Endodermal cell (in vitro differentiated cells): Measurements from ENCODE around the gene SMARCA1. TPM values are rescaled to one million over a fixed set of nuclear protein-coding genes. Genes with fewer than 3 reads are reported as not detected.

Experiments
- DNase-seq: peaks from one replicate; pipeline ENCODE4 v3.0.0-alpha.2; 2017
- H3K27ac ChIP-seq: 2 replicates; pipeline ENCODE4 v1.5.1; 2013; ENCODE audit warnings: mild to moderate bottlenecking, low read depth, low read length, moderate library complexity
- H3K27me3 ChIP-seq: 2 replicates; pipeline ENCODE4 v1.6.1; 2013; ENCODE audit warnings: mild to moderate bottlenecking, low read length, moderate library complexity; ENCODE audit not compliant: insufficient read depth, control insufficient read depth, poor library complexity, severe bottlenecking
- H3K36me3 ChIP-seq: 2 replicates; pipeline ENCODE4 v1.7.0; 2013; ENCODE audit warnings: mild to moderate bottlenecking, low read length, moderate library complexity; ENCODE audit not compliant: control insufficient read depth, insufficient read depth
- H3K4me1 ChIP-seq: one replicate; pipeline ENCODE4 v1.7.0; 2013; ENCODE audit warnings: low read length; ENCODE audit not compliant: control insufficient read depth, insufficient read depth
- H3K4me3 ChIP-seq: 2 replicates; pipeline ENCODE4 v1.5.1; 2013; ENCODE audit warnings: mild to moderate bottlenecking, low read length, moderate library complexity
- H3K9ac ChIP-seq: 2 replicates; pipeline ENCODE4 v1.6.1; 2013; ENCODE audit warnings: mild to moderate bottlenecking, low read length, moderate library complexity; ENCODE audit not compliant: poor library complexity, severe bottlenecking; ENCODE audit errors: extremely low read depth
- H3K9me3 ChIP-seq: 2 replicates; pipeline ENCODE4 v1.6.1; 2013; ENCODE audit warnings: mild to moderate bottlenecking, low read length, moderate library complexity; ENCODE audit not compliant: control insufficient read depth
- H3K27ac Mint-ChIP-seq: 2 replicates; pipeline ENCODE4 v1.8.0; 2020; ENCODE audit warnings: mixed read lengths
- H3K27me3 Mint-ChIP-seq: 2 replicates; pipeline ENCODE4 v1.8.0; 2021; ENCODE audit warnings: mild to moderate bottlenecking, mixed read lengths; ENCODE audit not compliant: insufficient read depth
- H3K36me3 Mint-ChIP-seq: 2 replicates; pipeline ENCODE4 v1.8.0; 2020; ENCODE audit warnings: low read depth, mixed read lengths
- H3K4me1 Mint-ChIP-seq: 2 replicates; pipeline ENCODE4 v1.8.0; 2020; ENCODE audit warnings: mixed read lengths
- H3K4me3 Mint-ChIP-seq: 2 replicates; pipeline ENCODE4 v1.8.0; 2020; ENCODE audit warnings: mild to moderate bottlenecking, moderate library complexity, mixed read lengths
- H3K9me3 Mint-ChIP-seq: 2 replicates; pipeline ENCODE4 v1.8.0; 2020; ENCODE audit warnings: mild to moderate bottlenecking, mixed read lengths
- WGBS, 2 experiments: methylation state at CpG; one replicate each; pipeline versions ENCODE4 v1.1.5 to v1.1.7; 2013; ENCODE audit warnings: missing lambda C conversion rate in 2 of 2, mixed read lengths in 1 of 2; ENCODE audit not compliant: insufficient coverage in 1 of 2, insufficient read length in 1 of 2; 5-methylcytosine and 5-hydroxymethylcytosine counted together
- total RNA-seq, 2 donors: library from RNA; stranded (reverse); fragmentation: NEBNext Ultra II Directional in 1 of 2; extraction: Animal tissue kit (Norgen Biotek cat#: 25700) in 1 of 2; gene quantifications; 2 replicates in 1 of 2; 3 replicates in 1 of 2; pipeline ENCODE4 v1.2.1, GENCODE V29; 2021
- TF ChIP-seq, protein P1 (sequence below): fragments of 200-600 bp; sonication (generic); conservative IDR thresholded peaks from 2 replicates; pipeline ENCODE4 v1.5.0; 2021; ENCODE audit warnings: antibody characterized with exemption, mild to moderate bottlenecking

SMARCA1 gene
- total RNA-seq, 2 donors from 2014 or later, result 83.3 to 146 TPM

DNA sequence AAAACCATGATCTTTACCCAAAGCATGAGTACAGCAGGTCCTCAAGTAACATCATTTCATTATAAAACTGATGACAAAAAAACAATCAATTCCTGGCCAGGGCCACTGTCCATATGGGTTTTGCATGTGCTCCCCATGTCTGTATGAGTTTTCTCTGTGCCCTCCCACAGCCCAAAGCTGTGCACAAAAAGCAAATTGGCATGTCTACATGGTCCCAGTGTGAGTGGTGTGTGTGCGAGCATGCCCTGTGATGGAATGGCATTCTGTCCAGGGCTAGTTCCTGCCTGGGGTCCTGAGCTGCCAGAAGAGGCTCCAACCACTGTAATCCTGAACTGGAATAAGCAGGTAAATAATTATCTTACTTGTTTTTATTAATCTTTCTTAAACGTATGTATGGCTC lies 28.4 kb downstream of the SMARCA1 start:
- no peak overlapping the region for H3K4me3 ChIP-seq
- DNase-seq, result no peak
- no peaks in the 10 kb centered on the region for H3K27me3 Mint-ChIP-seq

DNA sequence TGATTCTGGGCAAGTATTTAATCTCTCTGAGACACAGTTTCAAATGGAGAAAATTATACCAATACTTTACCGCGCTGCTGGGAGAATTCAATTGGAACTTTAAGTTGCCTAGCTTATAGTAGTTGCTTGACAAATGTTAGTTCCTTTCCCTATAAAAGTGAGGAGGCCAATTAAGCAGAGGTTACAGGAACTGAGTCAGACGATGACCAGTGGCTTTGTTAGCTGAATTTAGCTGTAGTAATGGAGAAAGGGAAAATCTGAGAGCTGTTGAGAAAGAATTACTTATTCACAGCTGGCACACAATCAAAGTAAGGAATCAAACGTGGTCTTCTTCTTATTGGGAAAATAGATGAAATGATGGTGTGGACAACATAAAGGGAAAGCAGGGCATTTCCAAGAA lies 29.6 kb downstream of the SMARCA1 start:
- Histone ChIP-seq H3K9me3 (no peaks in the 10 kb centered on the region), H3K4me1 (no peaks in the 10 kb centered on the region), H3K27ac (no peak overlapping the region), H3K27me3 (no peaks in the 10 kb centered on the region), H3K9ac (no peak overlapping the region), H3K4me3 (no peak overlapping the region), H3K36me3 (peaks cover 68% of the 10 kb centered on the region)
- WGBS, 2 experiments, result 94 to 100% methylated on average over 1 to 4 of the region's 4 CpGs
- H3K4me1 Mint-ChIP-seq, result no peaks in the 10 kb centered on the region
- TF ChIP-seq, protein P1, sequence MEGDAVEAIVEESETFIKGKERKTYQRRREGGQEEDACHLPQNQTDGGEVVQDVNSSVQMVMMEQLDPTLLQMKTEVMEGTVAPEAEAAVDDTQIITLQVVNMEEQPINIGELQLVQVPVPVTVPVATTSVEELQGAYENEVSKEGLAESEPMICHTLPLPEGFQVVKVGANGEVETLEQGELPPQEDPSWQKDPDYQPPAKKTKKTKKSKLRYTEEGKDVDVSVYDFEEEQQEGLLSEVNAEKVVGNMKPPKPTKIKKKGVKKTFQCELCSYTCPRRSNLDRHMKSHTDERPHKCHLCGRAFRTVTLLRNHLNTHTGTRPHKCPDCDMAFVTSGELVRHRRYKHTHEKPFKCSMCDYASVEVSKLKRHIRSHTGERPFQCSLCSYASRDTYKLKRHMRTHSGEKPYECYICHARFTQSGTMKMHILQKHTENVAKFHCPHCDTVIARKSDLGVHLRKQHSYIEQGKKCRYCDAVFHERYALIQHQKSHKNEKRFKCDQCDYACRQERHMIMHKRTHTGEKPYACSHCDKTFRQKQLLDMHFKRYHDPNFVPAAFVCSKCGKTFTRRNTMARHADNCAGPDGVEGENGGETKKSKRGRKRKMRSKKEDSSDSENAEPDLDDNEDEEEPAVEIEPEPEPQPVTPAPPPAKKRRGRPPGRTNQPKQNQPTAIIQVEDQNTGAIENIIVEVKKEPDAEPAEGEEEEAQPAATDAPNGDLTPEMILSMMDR, result no peak
- H3K27ac Mint-ChIP-seq, result no peak overlapping the region
- DNase-seq, result no peak
- no peaks in the 10 kb centered on the region for H3K9me3 Mint-ChIP-seq
- no peaks in the 10 kb centered on the region for H3K27me3 Mint-ChIP-seq
- peaks cover 74% of the 10 kb centered on the region for H3K36me3 Mint-ChIP-seq
- H3K4me3 Mint-ChIP-seq, result no peak overlapping the region

More for the DNA sequence above, 28.4 kb downstream of the SMARCA1 start:
- TF ChIP-seq, protein P1, result no peak
- Mint-ChIP-seq H3K9me3 (no peaks in the 10 kb centered on the region), H3K36me3 (peaks cover 74% of the 10 kb centered on the region), H3K27ac (no peak overlapping the region), H3K4me1 (no peaks in the 10 kb centered on the region), H3K4me3 (no peak overlapping the region)
- no peaks in the 10 kb centered on the region for H3K9me3 ChIP-seq
- no peak overlapping the region for H3K9ac ChIP-seq
- H3K4me1 ChIP-seq, result no peaks in the 10 kb centered on the region
- whole genome bisulfite sequencing, 2 experiments, result 100% methylated on average over 1 of the region's 2 CpGs; no CpG with 5 or more reads in 1 of the 2 experiments
- H3K27me3 ChIP-seq, result no peaks in the 10 kb centered on the region
- no peak overlapping the region for H3K27ac ChIP-seq
- H3K36me3 ChIP-seq, result peaks cover 69% of the 10 kb centered on the region

DNA sequence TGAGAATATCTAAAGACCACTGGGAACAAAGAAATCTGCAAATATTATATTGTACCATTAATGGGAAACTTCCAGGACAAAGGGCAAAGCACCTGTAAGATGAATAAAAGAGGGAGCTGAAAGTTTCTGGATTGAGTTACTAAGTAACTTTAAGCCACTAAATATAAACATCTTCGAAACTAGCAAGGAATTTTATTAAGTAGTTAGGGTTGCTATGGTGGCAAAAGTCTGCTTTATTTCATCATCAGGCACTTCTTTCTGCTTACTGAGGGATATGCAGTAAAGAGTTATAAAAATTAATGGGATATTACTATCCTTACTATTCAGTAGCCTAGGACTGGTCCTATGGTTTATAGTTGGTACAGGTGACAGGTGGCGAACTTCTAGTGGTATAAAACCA lies 33.0 kb downstream of the SMARCA1 start:
- no peaks in the 10 kb centered on the region for H3K4me1 ChIP-seq
- Mint-ChIP-seq H3K4me1 (no peaks in the 10 kb centered on the region), H3K27ac (no peak overlapping the region), H3K36me3 (peaks cover 75% of the 10 kb centered on the region), H3K9me3 (no peaks in the 10 kb centered on the region), H3K4me3 (no peak overlapping the region), H3K27me3 (no peaks in the 10 kb centered on the region)
- WGBS, 2 experiments, result 100% methylated on average over 1 of the region's 2 CpGs; no CpG with 5 or more reads in 1 of the 2 experiments
- no peak for DNase-seq
- peaks cover 71% of the 10 kb centered on the region for H3K36me3 ChIP-seq
- no peaks in the 10 kb centered on the region for H3K9me3 ChIP-seq
- no peaks in the 10 kb centered on the region for H3K27me3 ChIP-seq
- no peak overlapping the region for H3K27ac ChIP-seq
- H3K4me3 ChIP-seq, result no peak overlapping the region
- TF ChIP-seq, protein P1, result no peak
- H3K9ac ChIP-seq, result no peak overlapping the region
